Activated T-helper 1 cell treated with anti-CD3 and anti-CD28 coated beads, Interleukin-2, amount 50 U/mL, for 16 hours (primary cell): Measurements from ENCODE around the gene AJAP1.

Experiments used
- DNase-seq, 2 donors: peaks; one replicate each; pipeline ENCODE4 v3.0.0-alpha.2; 2020; ENCODE audit warnings: low read depth in 1 of 2, low spot score in 1 of 2

Gene AJAP1

DNA sequence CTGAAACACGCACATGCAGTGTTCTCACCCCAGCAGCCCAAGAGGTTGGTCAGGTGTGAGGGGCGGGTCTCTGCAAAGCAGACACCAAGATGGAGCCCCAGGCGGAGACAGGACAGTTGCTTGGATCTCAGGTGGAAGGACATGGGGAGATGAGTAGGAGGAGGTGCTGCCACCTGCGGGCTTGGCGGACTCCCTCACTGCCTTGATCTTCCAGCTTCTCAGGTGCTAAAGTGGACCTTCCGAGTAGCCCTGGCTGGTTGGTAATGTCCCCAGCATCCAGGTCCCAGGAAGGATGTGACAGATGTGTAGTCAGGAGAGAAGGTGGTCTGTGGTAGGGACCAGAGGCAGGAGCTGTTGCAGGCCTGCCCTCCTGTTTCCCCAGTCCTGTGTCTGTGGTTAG is 114.1 kb downstream of the AJAP1 start:
- DNase-seq = no peak

DNA sequence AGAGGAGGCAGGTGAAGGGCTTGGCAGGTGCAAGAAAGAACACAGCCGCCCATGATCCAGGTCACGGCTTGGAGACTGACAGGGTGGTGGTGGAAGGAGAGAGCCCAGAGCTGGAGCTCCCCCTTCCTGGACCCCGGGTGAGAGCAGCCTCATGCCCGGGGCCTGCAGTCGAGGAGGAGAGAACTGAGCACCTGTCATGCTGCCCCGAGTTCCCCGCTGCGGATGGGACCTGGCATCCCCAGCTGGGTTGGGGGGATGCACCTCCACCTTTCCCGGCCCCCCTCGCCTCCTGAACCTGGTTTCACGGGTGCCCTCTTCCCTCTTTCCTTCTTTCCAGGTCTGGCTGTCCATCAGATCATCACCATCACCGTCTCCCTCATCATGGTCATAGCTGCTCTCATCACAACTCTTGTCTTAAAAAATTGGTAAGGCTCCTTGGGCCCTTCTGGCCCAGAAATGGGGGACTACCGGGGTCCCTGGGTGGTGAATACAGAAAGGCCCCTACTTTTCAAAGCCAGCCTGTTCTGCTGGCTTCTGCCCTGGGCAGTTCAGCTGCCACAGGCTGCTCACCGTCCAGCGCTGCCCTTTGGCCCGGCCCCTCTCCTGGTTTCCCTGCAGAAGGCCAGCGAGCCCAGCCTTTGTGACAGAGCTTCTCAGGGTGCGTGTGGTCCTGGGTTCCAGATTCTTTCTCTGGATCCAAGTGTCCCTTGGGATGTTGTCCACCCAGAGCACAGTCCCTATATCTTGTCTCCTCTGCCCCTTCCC is 115.3 kb downstream of the AJAP1 start:
- no peak for DNase-seq

DNA sequence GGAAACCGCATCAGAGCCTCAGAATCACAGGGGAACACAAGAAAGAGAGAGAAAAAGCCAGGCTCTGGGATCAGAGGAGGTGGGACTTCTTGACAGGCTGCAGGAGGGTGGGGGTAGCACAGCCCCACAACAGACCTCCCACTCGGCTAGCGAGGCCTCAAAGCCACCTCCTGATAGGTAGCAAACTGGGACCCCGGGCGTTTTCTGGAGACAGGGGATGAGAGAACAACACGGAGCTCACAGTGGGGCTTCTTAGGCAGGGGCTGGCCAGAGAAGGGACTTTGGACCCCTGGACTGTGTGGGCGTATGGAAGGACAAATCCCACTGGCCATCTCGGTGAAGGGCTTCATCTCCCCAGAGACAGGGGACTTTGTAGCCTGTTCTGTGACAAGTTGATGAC is 116.3 kb downstream of the AJAP1 start:
- DNase-seq = no peak

DNA sequence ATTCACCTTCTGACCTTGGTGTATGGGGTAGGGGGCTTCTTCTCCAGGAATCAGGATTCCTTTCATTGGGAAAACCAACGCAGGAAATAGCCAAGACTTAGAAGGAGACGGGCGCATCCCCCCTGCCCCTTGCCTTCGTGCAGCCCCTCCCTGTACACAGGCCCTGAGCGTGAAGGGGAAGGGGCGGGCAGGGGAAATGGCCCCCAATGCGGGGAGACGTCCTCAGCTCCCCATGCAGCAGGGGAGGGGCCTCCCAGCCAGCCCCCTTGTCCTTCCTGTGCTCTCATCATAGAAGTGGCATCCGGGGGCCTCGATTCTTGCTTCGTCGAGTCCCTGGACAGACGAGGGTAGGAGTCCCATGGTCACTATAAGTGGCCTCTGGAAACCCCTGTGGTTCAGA is 116.9 kb downstream of the AJAP1 start:
- no peak for DNase-seq

DNA sequence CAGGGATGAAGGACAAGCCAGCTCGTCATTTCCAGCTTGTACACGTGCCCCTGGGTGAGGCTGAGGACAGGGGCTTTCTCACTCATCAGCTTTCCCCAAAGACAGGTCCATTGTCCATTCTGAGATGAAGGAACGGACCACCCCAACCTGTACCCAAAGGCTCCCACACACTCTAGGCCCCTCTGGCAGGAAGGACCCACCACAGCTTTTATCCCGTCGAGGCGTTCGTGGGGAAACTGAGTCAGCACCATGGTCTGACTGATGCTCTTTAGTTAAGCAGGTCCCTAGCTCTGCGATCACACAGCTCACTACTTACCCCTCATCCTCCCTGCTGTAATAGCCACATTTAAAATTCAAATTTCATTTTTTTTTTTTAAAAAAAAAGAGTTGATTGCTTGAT is 117.3 kb downstream of the AJAP1 start:
- no peak for DNase-seq

DNA sequence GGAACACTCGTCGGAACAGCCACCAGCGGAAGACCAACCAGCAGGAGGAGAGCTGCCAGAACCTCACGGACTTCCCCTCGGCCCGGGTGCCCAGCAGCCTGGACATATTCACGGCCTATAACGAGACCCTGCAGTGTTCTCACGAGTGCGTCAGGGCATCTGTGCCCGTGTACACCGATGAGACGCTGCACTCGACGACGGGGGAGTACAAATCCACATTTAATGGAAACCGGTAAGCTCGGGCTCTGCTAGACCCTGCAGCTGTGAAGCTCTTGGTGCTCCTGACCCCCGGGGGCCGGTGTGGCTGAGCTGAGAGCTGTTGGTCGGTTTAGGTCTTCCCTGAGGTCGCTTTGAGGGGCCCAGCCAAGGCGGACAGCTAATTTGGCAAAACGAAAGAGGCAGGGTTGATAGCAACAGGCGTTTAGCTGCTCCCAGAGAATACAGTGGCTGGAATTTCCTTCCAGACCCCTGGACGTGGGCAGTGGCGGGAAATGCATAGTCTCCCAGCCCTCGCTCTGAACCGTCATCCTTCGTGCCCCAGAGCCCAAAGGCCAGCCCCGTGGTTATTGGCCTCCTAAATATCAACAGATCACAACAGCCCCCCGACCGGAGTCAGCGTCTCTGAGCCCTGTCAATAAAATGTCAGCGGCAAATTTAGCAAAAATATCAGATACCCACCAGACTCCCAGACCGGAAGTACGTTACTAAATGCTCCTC is 118.0 kb downstream of the AJAP1 start:
- DNase-seq = no peak

DNA sequence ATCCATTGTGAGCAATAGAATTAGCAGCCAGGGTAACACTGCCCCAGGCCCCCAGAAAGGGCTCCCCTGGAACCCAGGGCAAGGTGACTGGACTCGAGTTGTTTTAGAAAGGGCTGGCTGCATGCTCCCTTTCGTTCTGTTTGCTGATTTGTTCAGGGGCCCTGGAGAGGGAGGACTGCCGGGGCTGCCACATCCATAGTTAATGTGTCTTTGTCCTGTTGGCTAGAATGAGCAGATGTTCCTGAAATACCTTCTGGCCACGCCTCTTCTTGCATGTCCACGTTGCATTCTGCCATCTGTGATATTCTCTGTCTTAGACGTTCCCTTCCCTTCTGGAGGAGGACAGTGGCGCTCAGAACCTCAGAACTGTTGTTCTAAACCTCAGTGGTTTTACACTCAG is 118.8 kb downstream of the AJAP1 start:
- DNase-seq = no peak

DNA sequence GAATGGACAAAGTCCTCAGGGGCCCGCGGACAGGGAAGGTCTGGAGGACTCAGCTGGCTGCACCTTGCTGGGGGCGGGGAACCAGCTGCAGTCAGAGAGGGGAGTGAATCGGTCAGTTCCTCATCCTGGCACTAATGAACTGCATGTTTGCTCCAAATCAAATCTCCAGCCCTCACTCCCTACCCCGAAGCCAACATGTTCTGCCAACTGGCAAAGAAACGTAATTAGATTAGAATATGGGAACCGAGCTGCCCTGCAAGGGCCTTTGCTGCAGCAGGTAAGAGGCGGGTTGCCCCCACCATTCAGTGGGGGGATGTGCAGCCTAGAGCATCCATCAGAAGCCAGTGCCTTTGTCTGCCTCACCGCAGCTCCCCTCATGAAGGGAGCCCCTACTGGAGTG is 121.1 kb downstream of the AJAP1 start:
- DNase-seq = no peak

DNA sequence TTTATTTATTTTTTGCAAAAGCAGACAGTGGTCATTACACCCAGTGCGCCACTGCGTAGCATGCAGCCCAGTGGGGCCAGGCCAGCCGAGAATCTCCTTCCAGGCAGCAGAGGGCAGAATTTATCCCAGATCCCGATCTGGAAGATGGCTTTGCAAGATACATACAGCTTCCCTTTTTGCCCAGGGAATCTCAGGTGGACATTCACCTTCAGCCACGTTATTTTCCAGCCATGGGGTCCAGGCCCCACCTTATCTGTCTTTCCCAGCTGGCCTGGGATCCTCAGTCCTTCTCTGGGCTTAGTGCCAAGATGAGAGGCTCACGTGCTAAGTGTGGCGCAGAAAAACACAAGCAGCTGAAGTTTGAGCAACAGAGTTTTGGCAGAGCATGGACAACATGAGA is 123.6 kb downstream of the AJAP1 start:
- no peak for DNase-seq

DNA sequence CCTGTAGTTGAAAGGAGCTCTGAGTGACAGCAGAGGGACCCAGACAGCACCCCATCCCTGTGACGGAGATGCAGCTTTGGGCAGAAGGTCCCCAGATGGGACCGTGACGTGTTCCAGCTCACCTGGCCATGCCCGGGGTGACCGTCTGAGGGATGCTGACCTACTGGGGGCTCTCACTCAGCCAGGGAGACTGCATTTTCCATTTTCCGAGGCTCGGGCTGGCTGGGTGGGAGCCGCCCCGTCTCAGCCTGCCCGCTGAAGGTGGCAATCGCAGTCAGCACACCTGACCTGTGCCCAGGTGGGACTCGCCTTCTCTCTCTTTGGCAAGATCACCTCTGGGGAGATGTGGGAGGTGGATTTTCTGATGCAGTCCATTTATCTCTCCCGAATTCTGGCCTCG is 127.2 kb downstream of the AJAP1 start:
- no peak for DNase-seq

DNA sequence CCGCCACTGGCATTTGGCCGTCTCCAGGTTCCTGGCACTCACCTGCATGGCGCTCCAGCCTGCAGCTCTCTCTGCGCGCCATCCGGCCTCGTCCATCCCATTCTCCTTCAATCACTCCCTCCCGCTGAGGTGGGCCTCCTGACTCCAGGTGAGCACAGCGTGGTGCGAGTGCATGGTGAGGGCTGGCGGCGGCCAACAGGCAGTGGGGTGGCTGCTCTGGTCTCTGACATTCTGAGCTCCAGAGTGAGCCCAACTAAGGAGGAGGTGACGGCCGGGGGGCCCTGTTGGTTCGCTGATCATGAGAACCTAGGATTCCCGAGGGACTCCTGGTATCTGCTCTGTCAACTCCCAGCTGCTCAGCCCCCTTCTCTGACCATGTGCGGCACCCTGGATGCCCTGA is 130.4 kb downstream of the AJAP1 start:
- no peak for DNase-seq

DNA sequence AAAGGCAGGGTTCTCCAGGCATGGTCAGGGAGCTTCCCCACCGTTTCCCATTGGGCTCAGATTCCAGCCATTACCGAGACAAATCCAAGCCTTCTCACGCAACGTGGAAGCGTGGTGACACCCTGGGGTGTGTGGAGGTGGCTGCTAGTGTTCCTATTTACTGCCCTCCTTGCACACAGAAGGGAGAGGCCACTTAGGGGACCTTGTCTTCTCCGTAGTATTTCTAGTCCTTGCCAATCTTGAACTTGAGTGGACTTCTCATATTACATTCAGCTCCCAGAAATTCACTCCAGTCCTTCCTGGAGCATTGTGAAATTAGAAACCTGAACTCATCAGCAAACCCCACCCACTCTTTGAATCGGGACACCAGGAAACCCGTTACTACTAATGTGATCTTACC is 131.6 kb downstream of the AJAP1 start:
- no peak for DNase-seq

DNA sequence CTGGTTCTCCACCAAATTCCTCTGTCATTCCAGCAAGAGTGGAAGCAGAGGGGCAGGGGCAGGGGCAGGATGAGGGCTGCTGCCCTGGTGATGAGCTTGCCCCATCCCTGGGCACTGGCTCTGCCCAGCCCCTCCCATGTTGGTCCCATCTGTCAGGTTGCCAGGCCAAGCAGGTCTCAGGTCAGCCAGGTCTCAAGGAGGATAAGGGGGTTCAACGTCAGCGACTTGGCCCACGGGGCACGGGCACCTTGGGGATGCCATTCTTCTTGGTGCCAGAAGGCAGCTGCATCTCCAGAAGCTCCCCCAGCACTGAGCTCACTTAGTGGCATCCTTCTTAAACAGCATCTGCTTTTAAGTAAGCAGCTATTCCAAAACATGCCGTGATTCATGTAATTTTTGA is 133.1 kb downstream of the AJAP1 start:
- no peak for DNase-seq

DNA sequence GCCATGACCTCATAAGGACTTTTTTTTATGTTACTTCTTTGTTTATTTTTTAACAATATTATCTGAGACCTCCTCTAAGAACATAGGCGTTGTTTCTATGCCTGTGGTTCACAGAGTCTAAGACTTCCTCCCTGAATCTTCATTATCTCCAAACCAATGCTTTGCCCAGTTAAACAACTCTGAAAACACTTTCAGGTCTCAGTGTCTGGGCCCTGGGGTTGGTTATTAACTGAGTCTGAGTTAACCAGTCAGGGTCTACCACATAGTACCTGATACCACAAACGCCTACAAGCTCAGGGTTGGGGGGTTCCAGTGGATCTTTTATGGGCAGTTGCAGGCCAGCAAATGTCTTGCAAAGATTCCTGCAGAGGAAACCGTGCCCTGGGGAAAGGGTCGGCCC is 138.2 kb downstream of the AJAP1 start:
- DNase-seq = no peak

DNA sequence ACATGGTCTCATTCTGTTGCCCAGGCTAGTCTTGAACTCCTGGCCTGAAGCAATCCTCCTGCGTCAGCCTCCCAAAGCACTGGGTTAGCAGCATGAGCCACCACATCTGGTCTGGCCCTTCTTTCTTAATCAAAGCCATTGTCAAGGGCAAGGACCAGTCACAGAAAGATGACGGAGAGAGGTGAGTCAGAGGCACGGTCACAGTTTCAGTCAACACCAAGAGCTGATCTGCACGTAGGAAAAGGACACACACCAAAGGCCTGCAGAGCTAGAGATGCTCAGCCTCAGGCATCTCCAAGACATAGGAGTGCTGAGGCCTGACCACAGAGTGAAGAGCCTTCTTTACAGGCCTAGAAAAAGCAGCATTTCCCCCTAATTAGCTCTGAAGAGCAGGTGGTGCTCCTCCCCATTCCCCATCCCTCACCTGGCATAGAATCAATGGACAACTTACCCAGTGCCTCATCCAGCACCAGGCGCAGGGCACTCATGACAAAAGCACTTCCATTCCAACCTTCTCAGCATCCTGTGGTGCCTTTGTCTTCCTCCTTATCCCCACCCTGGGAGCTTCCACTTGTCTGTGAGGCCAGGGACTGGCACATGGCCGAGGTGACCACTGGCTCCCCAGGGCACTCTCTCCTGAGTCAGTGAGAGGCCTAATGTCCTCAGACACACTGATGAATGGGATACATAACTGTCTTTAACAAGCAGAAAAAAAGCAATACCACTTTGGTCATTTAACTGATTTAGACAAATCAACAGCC is 139.8 kb downstream of the AJAP1 start:
- no peak for DNase-seq

DNA sequence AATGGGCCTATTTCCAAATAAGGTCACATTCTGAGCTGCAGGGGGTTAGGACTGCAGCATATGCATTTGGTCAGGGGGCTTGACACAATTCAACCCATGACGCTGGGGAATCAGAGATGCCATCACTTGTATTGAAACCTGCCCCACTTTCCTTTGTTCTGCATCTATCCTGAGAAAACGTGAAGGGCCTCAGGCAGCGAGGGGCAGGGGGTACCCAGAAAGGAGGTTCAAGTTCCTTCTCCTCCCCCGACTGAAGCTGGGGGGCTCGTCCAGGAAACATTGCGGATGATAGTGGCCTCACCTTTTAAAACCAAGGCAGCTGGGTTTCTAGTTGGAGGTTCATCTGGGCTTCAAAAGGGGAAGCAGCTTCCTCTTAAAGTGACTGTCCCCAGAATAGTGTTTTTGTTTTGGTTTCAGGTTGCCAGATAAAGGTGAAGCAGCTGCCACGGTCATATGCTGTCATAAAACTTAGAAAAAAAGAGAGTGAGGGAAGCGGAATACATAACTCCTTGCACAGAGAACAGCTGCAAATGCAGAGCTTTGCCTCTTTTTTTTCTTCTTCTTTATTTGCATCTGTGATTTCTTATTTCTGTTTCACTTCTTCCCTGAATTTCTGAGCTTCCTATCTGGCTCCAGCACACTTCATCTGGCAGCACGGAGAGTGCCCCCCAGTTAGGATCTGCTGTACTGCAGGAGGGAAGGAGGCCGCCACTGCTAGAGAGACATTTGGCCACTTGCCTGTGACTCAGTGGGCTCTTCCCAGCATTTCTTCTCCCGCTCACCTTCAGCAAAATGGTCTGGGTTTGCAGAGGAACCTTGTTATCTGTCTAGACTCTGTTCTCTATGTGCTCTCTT is 142.0 kb downstream of the AJAP1 start:
- DNase-seq = no peak

DNA sequence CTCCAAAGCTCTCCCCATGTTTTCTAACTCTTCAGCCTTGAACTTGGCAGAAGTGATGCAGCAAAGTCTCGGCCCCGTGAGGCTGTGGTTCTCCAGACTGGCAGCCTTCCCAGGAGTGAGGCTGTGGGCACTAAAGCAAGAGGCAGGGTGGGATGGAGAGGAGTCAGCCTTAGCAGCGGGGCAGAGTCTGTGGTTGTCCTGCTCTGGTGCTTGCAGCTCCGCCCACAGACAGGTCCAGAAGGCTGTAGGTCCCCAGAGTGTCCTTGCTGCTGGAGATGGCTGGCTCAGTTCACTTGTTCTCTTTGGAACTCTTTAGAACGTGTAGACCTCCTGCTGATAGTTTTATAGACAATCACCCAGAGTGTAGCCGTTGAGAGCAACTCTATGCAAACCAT is 142.6 kb downstream of the AJAP1 start:
- DNase-seq = no peak

DNA sequence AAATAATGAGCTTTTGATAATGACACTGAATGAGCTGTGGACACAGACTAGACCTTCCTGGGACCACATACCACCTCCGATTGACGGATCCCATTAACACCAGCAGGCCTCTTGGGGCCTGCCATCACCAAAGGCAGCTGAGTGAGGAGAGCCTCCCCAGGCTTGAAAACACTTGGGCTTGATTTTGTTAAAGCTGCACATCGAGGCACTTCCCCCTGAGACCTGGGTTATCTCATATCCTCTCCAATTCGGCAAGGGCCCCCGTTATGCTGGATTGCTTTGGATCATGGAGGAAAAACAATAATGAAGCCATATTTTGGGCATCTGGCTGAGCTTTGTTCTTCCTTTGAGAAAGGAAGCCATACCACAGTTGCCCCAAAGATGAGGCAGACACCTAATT is 143.0 kb downstream of the AJAP1 start:
- no peak for DNase-seq

DNA sequence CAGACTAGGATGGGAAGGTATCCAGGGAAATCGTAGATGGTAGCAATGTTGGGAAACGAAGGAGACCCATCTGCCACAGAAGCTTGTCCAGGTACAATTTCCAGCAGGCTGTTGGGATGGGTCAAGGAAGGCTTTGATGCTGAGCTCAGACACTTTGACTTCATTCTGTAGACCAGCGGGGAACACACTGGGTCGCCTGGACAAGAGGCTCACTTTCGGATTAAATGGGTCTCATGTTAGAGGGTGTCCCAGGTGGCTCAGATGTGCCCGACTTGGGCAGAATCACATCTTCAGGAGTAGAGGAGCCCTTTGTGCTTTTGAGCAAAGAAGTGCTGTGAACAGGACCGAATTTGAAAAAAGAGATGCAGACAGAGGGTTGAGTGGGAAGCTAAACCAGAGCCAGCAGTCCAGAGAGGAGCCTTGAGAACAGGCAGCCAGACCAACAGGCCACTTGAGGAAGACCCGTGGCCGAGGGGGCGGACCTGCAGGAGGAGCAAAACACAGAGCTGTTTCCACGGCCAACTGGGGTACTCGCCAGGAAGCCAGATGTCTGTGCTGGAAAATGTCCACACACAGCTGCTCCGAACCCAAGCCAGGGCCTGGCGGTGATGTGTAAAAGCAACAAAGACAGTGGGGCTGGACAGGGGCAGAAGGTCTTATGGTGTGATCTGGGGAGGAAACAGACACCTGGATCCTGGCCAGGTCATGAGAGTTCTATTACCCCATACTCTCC is 146.9 kb downstream of the AJAP1 start:
- DNase-seq = no peak

DNA sequence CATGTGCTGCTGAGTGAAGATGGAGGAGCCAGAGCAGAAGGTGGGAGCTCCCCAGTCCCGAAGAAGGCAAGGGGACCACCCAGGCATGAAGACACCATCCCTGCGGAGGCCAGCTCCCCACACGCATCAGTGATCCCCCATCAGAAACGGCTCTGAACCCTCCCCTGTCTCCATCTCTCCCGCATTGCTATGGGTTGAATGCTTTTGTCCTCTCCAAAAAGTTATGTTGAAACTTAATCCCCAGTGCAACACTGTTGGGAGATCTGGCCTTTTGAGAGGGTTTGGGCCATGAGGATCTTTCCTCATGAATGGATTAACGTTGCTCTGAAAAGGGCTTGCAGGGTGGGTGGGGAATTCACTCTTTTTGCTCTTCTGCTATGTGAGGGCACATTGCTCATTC is 147.6 kb downstream of the AJAP1 start:
- DNase-seq = no peak

DNA sequence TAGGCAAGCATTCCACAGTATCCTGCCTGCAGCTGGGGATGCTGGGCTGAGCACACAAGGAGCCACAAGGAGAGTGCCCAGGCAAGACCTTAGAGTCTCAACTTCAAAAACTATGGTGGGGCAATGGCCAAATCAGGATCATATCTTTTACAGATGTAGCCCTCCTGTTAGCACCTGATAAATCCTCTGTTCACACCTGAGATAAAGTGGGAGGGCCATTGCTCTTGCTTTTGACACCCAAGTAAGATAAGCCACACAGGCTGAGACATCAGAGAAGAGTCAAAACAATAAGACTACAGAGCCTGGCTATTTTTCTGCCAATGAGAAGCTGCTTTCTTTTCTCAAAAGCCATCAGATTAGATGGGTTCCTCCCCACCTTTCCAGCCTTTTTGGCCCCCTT is 148.9 kb downstream of the AJAP1 start:
- no peak for DNase-seq
